GM23338 (cell line): ENCODE results near the gene ZBTB6. TPM values are rescaled to one million over a fixed set of nuclear protein-coding genes. Genes with fewer than 3 reads are reported as not detected.

Experiments used
- ATAC-seq: fragments of 200-7000 bp; cut with Tn5 transposase; 3 replicates; pipeline ENCODE4 v1.9.1; 2020
- DNase-seq: peaks from one replicate; pipeline ENCODE4 v3.0.0-alpha.2; 2015; ENCODE audit warnings: low spot score
- H2AFZ ChIP-seq: fragments of 200-600 bp; sonication (generic); 2 replicates; pipeline ENCODE4 v1.8.0; 2016; ENCODE audit warnings: antibody characterized with exemption, mild to moderate bottlenecking, moderate library complexity
- H3F3A ChIP-seq: fragments of 200-600 bp; sonication (generic); replicated peaks from 2 replicates; pipeline ENCODE4 v1.8.0; 2017; ENCODE audit warnings: antibody characterized with exemption, mixed run types, low read depth
- H3K27ac ChIP-seq: fragments of 200-600 bp; sonication (generic); 2 replicates; pipeline ENCODE4 v1.6.1; 2016; ENCODE audit warnings: low read depth
- H3K27me3 ChIP-seq: fragments of 200-600 bp; sonication (generic); 2 replicates; pipeline ENCODE4 v1.8.0; 2016; ENCODE audit warnings: mild to moderate bottlenecking, mixed run types, moderate library complexity; ENCODE audit not compliant: insufficient read depth
- H3K36me3 ChIP-seq: fragments of 200-600 bp; sonication (generic); 2 replicates; pipeline ENCODE4 v1.8.0; 2016; ENCODE audit warnings: mild to moderate bottlenecking; ENCODE audit not compliant: insufficient read depth
- H3K4me1 ChIP-seq: fragments of 200-600 bp; sonication (generic); 2 replicates; pipeline ENCODE4 v1.8.0; 2016; ENCODE audit warnings: mild to moderate bottlenecking, moderate library complexity; ENCODE audit not compliant: insufficient read depth
- H3K4me2 ChIP-seq: fragments of 200-600 bp; sonication (generic); 2 replicates; pipeline ENCODE4 v1.7.1; 2017; ENCODE audit warnings: mixed run types
- H3K4me3 ChIP-seq: fragments of 200-600 bp; sonication (generic); 2 replicates; pipeline ENCODE4 v1.6.1; 2016; ENCODE audit warnings: mixed run types
- H3K79me2 ChIP-seq: fragments of 200-600 bp; sonication (generic); replicated peaks from 2 replicates; pipeline ENCODE4 v1.8.0; 2017; ENCODE audit warnings: mild to moderate bottlenecking; ENCODE audit not compliant: insufficient read depth
- H3K9me2 ChIP-seq: fragments of 200-600 bp; sonication (generic); 2 replicates; pipeline ENCODE4 v1.8.0; 2017; ENCODE audit not compliant: insufficient read depth
- H4K20me1 ChIP-seq: fragments of 200-600 bp; sonication (generic); replicated peaks from 2 replicates; pipeline ENCODE4 v1.8.0; 2017; ENCODE audit warnings: mild to moderate bottlenecking; ENCODE audit not compliant: insufficient read depth
- H3K27ac Mint-ChIP-seq: 2 replicates; pipeline ENCODE4 v1.8.0; 2020; ENCODE audit warnings: inconsistent platforms, mild to moderate bottlenecking, moderate library complexity, mixed read lengths
- H3K27me3 Mint-ChIP-seq: 3 replicates; pipeline ENCODE4 v1.8.0; 2022; ENCODE audit warnings: low read depth, mild to moderate bottlenecking, moderate library complexity, mixed read lengths, inconsistent platforms; ENCODE audit not compliant: insufficient read depth, poor library complexity
- H3K36me3 Mint-ChIP-seq: 3 replicates; pipeline ENCODE4 v1.8.0; 2021; ENCODE audit warnings: low read depth, mild to moderate bottlenecking, inconsistent platforms, moderate library complexity, mixed read lengths
- H3K4me1 Mint-ChIP-seq: 3 replicates; pipeline ENCODE4 v1.8.0; 2020; ENCODE audit warnings: mild to moderate bottlenecking, inconsistent platforms, mixed read lengths
- H3K4me3 Mint-ChIP-seq: 3 replicates; pipeline ENCODE4 v1.8.0; 2021; ENCODE audit warnings: moderate library complexity, mild to moderate bottlenecking, inconsistent platforms, mixed read lengths
- H3K9me3 Mint-ChIP-seq: 3 replicates; pipeline ENCODE4 v1.8.0; 2020; ENCODE audit warnings: moderate library complexity, mild to moderate bottlenecking, inconsistent platforms, mixed read lengths
- CREB1 ChIP-seq: fragments of 250-450 bp; sonication (Bioruptor Pico); IDR thresholded peaks from 2 replicates; pipeline ENCODE4 v1.5.0; 2020; ENCODE audit warnings: low read depth, mild to moderate bottlenecking, moderate library complexity
- CTCF ChIP-seq, 2 experiments: fragments of 200-600 bp in 1 of 2; sonication (generic) in 1 of 2; conservative IDR thresholded peaks; 2 replicates each; pipeline versions ENCODE4 v1.5.1 to v1.6.1; 2016 to 2017; ENCODE audit warnings: antibody characterized with exemption in 2 of 2, low read depth in 2 of 2, mild to moderate bottlenecking in 2 of 2, moderate library complexity in 1 of 2
- ETS1 ChIP-seq: IDR thresholded peaks from 2 replicates; pipeline ENCODE4 v1.6.1; 2016; ENCODE audit warnings: antibody characterized with exemption
- EZH2 ChIP-seq: fragments of 200-600 bp; sonication (generic); IDR thresholded peaks from one replicate; pipeline ENCODE4 v1.8.0; 2017; ENCODE audit warnings: antibody characterized with exemption, mild to moderate bottlenecking, low read depth; ENCODE audit not compliant: unreplicated experiment
- EZH2phosphoT487 ChIP-seq: fragments of 200-600 bp; sonication (generic); IDR thresholded peaks from one replicate; pipeline ENCODE4 v1.8.1; 2018; ENCODE audit warnings: antibody characterized with exemption; ENCODE audit not compliant: unreplicated experiment
- NANOG ChIP-seq: IDR thresholded peaks from 2 replicates; pipeline ENCODE4 v1.6.1; 2016; ENCODE audit warnings: antibody characterized with exemption, borderline replicate concordance
- POLR2AphosphoS5 ChIP-seq: IDR thresholded peaks from 2 replicates; pipeline ENCODE4 v1.6.1; 2016; ENCODE audit warnings: antibody characterized with exemption, low read depth
- REST ChIP-seq: IDR thresholded peaks from one replicate; pipeline ENCODE4 v1.6.1; 2018; ENCODE audit warnings: antibody characterized with exemption; ENCODE audit not compliant: unreplicated experiment
- ZNF331 ChIP-seq: fragments of 250-450 bp; sonication (Bioruptor Pico); IDR thresholded peaks from 2 replicates; pipeline ENCODE4 v1.5.0; 2020; ENCODE audit warnings: low read depth, mild to moderate bottlenecking, moderate library complexity
- ZNF462 ChIP-seq: fragments of 250-450 bp; sonication (Bioruptor Pico); IDR thresholded peaks from 2 replicates; pipeline ENCODE4 v1.5.0; 2020; ENCODE audit warnings: mild to moderate bottlenecking, moderate library complexity
- polyA plus RNA-seq: library from polyadenylated mRNA; unstranded; fragments of >200 nt; fragmentation: Nextera tagmentation; extraction: Ambion mirVana; gene quantifications from 2 replicates; pipeline ENCODE4 v1.2.1, GENCODE V29; 2016
- total RNA-seq: library from RNA; depleted of rRNA; stranded (reverse); fragments of >200 nt; shearing (Covaris generic); gene quantifications from 2 replicates; pipeline ENCODE4 v1.2.3, GENCODE V29; 2014

Gene ZBTB6
- total and polyA plus RNA-seq, 2 experiments from 2014 or later, result 4.0 to 12.7 TPM

- Mint-ChIP-seq H3K27me3 (peaks cover 2% of the 10 kb centered on the region), H3K9me3 (no peaks in the 10 kb centered on the region), H3K36me3 (peaks cover 6% of the 10 kb centered on the region), H3K4me3 (no peak within 1 kb of the TSS; the same call in 2 of the 3 replicates), H3K27ac (peak within 1 kb of the TSS; percentile 97), H3K4me1 (peaks cover 5% of the 10 kb centered on the region; the same call in 2 of the 3 replicates)
- Histone ChIP-seq H3K4me1 (peaks cover 19% of the 10 kb centered on the region), H3K27ac (peak within 1 kb of the TSS; percentile 84; the same call in 1 of the 2 replicates), H3F3A (no peaks in the 10 kb centered on the region; the same call in 1 of the 2 replicates), H3K4me3 (peak within 1 kb of the TSS; percentile 86), H3K79me2 (peaks cover 92% of the 10 kb centered on the region), H4K20me1 (peaks cover 16% of the 10 kb centered on the region), H3K27me3 (no peaks in the 10 kb centered on the region), H2AFZ (peak within 1 kb of the TSS; percentile 15; the same call in 1 of the 2 replicates), H3K4me2 (peak within 1 kb of the TSS; percentile 89), H3K36me3 (peaks cover 4% of the 10 kb centered on the region; the same call in 1 of the 2 replicates), H3K9me2 (no peaks in the 10 kb centered on the region)
- peak; percentile 99 for DNase-seq
- TF ChIP-seq CTCF (conservative IDR thresholded peaks at IDR 0.05; ENCODE audit: low read depth in 2 of 2) (no peak), CREB1 (CRISPR knock-in tag) (peak; percentile 47; the same call in 1 of the 2 replicates), ZNF462 (CRISPR knock-in tag) (no peak), EZH2phosphoT487 (no peak), POLR2AphosphoS5 (peak; percentile 89), ETS1 (peak; percentile 71), REST (no peak), NANOG (no peak), ZNF331 (CRISPR knock-in tag) (no peak), EZH2 (no peak)
- ATAC-seq, result peak; percentile 96
These were observed 18.4 kb upstream of the ZBTB6 start, which contains the start of gene ZBTB26 for GRCh38 chr9:122931226-122932121. TSS of gene ZBTB26 (minus strand) at chr9:122931512. CDS start at chr9:122919934, 11,578 bp downstream.
